Activated CD4-positive, alpha-beta T cell treated with anti-CD3 and anti-CD28 coated beads, Interleukin-2, amount 50 U/mL, for 48 hours (primary cell): ENCODE data around the gene HOXC11.
A peak's percentile ranks its signal among the peaks of the same experiment; 100 is the strongest.

Experiments
- DNase-seq, 2 experiments: peaks; one replicate each; pipeline ENCODE4 v3.0.0-alpha.2; 2020

HOXC11 gene

DNA sequence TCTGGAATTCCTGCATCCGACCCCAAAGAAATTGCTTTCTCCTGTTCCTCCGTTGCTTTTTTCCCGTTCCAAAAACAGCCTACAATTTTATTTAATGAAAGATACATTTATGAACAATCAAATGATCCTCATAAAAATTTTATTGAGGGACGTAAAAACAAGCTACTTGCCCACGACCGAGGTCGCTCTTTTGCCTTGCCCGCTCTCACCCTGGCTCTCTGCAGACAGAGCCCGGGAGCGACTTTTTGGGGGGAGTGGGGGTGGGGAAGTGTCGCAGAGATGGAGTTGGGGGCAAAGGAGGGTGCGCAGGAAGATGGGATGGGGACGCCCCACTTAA is 25.9 kb downstream of the HOXC11 start:
- DNase-seq, result no peak

DNA sequence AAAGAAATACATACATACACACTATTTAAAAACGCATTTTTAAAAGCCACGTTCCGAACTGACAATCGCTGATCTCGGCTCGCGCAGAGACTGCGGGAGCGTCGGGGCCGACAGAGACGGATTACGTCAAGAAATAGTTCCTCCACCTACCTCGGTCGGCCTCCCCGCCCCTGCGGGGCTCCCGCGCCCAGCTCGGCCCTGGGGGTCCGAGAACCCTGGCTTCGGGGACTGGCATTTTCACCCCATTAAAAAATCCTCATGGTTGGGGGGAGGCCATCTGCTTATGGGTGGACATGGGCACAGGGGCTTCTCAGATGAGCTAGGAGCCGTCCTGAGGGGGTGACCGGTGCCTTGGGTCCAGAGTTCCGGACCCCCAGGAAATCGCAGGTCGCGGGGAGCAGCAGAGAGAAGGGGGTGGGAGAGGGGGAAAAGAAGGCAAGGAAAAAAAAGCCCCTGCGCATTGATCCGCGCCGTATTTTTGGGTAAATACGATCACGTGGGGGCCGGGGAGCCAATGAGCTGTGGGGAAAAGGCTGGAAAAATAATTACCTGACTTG is 26.7 kb downstream of the HOXC11 start:
- DNase-seq, result peak in 1 of 2 experiments; percentile 47

DNA sequence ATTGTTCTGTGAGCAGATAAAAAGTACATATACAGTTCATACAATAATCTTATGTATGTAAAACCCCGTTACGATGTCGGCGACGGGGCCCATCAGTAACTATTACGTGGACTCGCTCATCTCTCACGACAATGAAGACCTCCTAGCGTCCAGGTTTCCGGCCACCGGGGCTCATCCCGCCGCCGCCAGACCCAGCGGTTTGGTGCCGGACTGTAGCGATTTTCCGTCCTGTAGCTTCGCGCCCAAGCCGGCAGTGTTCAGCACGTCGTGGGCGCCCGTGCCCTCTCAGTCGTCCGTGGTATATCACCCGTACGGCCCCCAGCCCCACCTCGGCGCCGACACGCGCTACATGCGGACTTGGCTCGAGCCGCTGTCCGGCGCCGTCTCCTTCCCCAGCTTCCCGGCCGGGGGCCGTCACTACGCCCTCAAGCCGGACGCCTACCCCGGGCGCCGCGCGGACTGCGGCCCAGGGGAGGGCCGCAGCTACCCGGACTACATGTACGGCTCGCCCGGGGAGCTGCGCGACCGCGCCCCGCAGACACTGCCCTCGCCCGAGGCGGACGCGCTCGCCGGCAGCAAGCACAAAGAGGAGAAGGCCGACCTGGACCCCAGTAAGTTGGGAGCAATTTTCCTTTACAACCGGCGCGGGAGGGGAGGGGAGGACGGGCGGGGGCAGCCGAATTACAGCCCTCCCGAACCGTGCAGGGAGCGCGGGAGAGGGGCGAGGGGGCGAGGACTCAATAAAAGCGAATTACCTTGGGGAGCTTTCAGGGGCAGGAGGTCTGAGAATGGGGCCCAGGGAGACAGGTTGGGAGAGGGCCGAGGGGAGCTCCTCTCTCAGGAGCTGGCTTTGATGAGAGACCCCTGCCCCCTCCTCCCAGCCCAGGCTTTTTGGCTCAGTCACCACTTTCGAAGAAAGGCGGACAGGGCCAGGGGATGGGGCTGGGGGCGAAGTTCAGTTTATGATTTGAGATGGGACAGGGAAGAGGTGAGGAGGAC is 27.5 kb downstream of the HOXC11 start, which contains the start of gene HOXC9:
Gene HOXC9, plus strand, starts transcription at position 46 of the 999 bp plus-strand sequence. Its CDS starts 28 bp downstream, at position 74.
- no peak for DNase-seq

DNA sequence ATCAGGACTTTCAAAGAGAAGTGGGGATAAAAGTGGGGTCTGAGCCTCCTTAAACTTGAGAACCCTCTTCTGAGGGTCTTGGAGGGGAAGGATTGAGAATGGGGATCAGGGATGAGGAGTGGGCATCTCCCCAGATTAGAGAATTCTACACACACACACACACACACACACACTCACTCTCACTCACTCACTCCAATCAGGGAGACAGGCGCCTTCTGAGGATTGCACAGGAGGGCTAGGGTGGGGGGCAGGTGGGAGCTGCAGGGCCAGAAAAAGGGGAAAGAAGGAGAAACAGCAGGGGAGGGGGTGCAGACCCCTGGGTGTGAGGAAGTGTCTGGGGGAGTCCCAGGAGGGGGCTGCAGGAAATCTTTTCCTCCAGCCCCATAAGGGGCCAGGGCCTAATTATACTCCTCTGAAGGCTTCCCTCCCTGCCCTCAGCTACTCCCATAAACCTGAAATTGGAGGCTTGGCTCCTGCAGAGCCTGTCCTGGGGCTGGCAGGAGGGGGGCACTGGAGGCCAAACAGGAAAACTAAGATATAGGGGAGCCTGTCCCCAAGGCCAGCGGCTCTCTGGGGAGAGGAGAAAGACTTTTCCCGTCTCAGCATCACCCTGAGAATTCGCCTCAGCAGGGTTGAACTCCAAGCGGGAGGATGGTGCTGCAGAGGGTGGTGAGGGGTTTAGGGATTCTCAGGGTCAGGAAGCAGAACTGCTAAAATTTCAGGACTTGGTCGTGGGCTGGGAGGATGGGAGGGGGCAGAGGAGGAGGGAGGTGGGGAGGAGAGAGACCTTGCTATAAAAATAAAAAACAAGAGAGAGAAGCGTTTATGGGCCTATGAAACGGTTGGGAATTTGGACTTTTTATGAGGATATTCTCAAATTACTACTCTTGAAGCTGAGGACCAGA is 28.6 kb downstream of the HOXC11 start:
- no peak for DNase-seq

DNA sequence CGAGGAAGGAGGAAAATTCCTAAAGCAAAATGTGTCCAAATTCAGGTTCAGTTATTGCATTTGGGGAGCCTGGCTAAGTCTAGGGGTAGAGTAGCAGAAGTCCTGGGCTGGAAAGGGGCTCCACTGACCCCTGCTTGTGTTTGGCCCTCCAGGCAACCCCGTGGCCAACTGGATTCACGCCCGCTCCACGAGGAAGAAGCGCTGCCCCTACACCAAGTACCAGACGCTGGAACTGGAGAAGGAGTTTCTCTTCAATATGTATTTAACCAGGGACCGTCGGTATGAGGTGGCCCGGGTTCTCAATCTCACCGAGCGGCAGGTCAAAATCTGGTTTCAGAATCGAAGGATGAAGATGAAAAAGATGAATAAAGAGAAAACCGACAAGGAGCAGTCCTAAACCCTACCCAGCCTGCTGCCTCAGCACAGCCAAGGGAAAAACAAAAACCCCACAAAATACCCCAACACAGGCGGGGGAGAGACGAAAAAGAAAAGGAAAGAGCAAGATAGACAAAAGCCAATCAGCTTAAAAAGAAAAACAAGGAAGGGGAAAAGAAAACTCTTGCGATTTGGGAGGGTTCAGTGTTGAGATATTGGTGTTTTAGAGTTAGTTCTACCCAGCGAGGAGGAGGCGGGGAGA is 29.5 kb downstream of the HOXC11 start:
- no peak for DNase-seq

DNA sequence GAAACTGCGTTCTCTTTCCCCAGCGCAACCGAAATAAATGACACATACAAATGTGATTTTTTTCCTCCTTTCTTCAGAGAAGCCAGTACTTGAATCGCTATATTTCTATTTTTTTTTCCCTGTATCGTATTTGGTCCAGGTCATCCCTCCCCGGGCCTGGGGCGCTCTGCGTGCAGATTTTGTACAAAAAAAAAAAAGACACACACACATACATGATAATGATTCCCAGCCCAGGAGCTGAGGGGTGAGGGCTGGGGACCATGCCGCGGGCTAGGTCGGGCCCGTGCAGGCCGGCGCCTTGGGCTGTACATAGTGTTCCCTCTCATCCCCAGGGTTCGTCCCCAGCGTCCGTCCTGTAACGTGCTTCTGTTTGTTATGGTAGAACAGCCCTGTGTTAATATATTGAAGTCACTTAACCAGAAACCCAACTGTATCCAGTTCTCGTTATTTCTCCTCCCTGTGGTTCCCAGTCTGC is 30.0 kb downstream of the HOXC11 start:
- no peak for DNase-seq

DNA sequence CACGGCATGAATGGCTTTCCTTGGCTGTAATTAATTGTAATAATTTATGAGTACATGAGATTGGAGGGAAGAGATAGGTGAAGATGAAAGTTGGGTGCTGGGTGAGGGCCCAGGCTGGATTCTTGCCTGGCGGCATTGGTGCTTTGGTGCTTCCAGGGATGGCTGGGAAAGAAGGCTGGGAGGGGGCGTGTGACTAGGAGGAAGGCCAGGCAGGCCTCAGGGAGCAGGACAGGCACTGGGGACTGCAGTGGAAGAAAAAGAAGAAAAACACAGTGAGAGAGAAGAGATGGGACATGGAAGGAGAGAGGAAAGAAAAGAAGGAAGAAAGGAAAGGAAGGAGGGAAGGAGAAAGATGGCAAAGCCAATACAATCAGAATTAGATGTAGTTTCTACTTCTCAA is 30.7 kb downstream of the HOXC11 start:
- no peak for DNase-seq

DNA sequence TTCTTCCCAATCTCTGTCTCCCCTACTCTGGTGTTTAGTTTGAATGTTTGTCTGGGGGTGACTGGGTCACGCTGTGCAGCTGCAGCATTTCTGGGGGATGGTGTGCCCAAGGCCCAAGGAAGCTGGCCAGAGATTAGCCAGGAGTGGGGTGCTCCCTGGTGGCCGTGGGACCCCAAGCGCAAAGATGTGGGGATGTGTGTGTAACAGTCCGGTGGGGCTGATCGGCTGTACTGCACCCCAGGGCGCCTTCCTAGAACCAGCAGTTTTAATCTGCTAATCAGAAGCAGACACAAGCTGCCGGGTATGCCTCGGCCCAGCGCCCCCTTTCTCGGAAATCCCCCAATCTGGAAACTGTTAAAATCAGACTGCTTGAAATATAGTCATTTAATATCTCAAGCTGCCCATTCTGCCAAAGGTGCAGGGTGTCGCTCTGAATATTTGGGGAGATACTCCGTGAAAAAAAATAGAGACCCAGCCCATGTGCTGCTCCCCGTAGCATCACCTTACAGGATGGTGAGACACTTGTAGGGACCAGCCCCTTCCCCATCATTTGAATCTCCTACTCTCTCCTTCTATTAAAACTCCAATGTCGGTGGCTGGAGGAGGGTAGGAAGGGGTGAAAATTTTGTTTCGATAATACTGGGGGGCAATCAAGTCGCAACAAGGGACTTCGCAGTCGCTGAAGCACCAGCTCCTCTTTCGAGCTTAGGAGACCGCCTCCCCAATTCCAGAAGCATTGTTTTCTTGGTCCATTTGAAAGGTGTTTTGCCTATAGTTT is 31.3 kb downstream of the HOXC11 start:
- no peak for DNase-seq

DNA sequence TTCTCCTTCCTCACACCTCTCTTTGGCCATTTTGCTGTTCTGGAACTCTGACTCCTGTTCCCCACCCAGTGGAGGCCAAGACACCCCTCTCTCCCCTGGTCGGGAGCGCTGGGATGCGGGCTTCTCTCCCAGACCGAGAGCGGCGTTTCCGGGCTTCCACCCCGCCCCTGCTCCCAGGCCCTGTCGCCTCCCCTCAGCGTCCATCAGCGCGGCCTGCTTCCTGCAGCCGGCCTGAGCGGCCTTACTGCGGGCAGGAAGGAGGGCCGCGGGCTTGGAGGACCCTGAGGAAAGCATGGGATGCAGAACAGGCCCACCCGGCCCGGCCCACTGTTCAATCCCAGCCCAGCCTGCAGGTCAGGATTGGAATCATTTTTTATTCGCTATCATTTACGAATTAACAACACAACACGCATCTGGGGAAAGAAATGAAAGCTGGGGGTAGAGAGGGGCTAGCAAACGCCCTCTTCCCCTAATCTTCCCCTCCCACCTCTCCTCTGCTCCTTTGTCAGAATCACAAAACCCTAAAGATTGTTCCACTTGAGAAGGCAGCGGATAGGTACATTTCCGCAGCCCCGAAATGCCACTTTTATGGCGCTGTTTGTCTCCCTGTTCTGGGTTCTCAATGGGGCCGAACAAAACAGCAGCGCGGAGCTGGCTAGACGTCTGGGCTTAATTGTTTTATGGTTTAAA is 32.1 kb downstream of the HOXC11 start:
- no peak for DNase-seq

DNA sequence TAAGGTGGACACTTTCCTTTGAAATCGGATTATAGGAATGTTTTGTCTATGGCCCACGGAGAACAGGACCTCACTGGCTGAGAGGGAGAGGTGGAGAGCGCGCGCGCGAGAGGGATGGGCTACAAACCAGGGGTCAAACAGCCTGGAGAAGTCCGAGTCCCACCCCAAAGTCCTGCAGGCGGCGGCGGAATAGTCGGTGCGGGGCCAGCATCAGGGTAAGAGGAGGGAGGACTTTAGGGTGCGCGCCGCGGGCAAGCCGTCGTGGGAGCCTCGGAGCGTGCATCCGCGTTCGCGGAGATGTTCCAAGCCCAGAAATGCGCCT is 32.6 kb downstream of the HOXC11 start:
- DNase-seq, result no peak

DNA sequence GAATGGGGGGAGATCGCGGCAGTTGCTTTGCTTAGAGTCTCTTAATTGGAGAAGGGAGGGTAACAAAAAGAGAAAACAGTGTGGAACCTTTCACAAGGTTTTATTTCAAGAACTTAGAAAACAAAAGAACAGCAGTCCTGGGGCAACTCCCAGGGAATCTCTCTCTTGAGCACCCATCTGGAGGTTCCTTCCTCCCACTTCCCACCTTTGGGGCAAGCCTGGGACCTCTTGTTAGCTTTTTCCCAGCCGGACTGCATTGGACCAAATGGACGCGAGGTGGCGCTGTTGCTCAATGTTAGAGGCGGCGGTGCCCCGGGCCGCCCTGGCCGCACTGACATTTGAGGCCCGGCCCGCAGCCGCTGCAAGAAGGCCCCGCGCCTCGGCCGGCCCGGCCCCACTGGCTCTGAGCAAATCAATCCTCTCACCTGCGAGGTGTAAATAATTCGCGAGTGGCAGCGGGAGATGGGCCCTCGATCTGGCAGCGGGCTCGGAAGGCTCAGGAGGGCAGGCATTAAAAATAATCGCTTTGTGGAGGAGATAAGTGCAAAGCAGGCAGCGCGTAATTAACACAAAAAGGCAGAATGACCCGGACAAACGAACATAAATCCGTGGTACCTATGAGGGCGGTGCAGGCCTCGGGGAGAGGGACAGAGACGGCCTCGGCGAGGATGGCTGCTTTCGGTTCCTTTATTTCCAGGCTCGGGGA is 33.1 kb downstream of the HOXC11 start:
- peak; percentile 90 to 91 for DNase-seq

DNA sequence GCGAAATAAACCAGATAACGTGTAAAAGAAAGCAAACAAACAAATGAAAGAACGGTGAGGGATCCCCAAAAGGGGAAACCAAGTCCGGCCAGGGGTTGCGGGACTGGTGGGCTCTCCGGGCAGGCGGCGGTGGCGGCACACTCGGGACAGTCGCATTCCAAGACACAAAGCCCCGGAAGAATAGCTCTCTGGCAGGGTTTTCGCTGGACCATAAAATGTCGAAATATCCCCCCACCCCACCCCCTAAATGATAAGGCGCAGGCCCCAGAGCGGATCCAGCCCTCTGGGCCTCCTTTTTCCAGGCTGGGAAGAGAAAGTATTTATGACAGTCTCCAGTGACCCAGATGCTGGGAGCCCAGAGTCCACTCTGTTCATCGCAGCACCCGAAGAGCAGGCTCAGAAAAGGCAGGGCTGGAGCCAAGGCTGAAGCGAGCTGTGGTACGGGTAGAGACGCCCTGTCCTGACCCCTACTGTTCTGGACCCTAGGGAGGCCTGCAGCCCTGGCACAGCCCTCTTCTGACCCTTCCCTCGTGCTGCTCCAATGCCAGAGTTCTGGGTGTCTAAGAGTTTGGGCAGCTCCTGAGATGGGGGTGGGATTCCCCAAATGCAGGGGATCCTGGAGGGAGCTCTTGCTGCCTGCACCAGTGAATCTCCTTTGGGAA is 33.8 kb downstream of the HOXC11 start:
- no peak for DNase-seq

DNA sequence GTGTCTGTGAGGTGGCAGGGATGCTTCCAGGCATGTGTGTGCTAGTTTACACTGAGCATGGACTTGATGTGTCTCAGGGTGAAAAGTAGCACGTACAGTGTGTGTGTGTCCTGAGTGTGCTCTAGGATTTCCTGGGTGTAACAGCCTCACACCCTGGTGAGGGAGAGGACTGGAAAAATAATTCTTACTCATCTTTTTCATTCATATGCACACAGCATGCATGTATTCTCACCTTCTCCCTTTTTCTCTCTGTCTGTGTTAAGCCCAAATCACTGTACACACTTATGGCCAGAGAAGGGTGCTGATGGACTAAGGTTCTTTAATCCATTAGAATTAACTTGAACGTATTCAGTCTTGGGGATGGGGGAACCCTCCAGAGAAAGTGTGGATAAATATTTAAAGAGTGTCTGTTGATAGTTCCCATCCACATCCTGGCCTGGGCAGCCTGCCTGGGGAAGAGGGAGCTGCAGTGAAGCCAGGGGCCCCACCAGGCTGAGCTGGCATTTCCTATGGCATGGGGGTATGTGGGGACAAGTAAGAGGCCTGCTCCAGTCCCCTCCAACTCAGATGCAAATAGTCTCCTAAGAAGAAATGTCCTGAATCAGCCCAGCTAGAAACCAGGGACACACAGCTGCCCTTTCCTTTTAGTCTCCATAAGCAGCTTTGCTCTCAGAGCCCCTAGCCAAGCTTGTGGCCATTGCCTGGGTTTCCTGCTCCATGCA is 34.8 kb downstream of the HOXC11 start:
- DNase-seq, result no peak

DNA sequence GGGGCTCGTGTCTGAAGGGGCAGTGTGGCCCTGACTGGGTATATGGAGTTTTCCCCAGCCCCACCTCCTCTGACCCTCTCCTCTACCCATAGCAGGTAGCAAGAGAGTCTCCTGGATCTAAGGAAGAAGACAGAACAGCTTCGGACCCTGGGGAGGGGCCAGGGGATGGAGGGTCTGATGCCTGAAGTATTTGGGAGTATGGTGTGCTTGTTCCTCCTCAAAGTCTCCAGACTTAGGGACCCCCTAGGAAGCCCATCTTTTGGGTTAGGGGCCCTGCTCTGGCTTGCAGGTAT is 35.3 kb downstream of the HOXC11 start:
- DNase-seq, result no peak

DNA sequence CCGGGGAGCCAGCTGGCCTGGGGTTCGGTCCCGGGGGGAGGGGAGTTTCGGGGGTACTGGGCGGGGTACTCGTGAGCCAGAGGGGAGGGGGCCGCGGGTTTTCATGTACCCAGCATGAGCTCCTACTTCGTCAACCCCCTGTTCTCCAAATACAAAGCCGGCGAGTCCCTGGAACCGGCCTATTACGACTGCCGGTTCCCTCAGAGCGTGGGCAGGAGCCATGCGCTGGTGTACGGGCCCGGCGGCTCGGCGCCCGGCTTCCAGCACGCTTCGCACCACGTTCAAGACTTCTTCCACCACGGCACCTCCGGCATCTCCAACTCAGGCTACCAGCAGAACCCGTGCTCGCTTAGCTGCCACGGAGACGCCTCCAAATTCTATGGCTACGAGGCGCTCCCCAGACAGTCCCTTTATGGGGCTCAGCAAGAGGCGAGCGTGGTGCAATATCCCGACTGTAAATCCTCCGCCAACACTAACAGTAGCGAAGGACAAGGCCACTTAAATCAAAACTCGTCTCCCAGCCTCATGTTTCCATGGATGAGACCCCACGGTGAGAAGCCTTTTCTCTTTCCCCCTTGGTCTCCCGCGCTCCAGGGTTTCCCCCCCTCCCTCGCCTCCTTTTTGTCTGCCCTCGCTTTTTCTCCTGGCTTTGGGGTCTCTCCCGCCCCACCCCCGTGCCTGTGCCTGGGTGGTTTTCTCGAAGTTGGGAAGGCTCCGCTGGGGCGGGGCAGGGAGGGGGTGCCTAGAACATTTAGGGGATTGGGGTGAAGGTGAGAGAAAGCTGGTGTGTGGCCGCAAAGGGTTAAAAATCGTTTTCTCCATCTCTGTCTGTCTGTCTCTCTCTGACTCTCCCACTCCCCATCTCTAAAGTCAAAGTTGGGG is 36.5 kb downstream of the HOXC11 start:
- no peak for DNase-seq

DNA sequence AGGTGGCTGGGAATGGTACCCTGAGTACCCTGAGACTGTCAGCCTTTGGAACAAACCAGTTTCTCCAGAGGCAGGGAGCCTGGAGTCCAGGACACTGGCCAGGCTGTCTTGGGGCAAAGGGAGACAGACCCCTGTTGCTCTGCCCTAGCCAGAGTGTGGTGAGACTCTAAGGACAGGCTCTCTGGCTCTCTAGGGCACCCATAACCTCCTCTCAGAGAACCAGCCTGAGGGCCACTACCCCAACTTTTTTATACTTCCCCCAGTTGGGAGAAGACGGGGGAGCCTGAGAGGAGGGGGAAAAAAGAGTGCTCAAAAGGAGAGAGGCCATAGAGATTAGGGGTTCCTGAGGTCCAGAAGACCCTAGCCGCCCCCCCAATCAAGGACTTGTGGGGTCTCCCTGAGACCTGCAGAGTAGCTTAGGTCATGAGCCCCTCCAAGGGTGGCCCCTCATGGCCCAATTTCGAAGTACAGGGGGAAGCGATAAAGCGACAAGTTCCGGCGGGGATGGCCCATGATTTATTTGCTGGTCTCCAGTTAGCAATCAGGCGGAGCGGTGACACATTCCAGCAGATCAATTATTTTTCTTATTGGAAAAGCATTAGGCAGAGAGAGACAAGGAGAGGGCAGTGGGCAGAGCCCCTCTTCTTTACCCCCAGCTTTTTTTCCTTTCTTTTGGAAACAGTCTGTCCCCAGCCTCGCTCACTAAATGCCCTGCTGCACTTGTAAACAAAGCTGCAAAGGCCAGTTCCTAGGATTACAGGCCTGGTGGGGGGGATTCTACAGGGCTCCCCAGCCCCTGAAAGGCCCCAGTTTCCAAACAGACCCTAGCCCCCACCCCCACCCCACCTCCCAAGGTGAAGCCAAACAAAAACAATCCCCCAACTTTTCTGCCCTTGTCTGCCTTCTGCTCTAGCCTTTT is 37.4 kb downstream of the HOXC11 start:
- DNase-seq, result no peak

DNA sequence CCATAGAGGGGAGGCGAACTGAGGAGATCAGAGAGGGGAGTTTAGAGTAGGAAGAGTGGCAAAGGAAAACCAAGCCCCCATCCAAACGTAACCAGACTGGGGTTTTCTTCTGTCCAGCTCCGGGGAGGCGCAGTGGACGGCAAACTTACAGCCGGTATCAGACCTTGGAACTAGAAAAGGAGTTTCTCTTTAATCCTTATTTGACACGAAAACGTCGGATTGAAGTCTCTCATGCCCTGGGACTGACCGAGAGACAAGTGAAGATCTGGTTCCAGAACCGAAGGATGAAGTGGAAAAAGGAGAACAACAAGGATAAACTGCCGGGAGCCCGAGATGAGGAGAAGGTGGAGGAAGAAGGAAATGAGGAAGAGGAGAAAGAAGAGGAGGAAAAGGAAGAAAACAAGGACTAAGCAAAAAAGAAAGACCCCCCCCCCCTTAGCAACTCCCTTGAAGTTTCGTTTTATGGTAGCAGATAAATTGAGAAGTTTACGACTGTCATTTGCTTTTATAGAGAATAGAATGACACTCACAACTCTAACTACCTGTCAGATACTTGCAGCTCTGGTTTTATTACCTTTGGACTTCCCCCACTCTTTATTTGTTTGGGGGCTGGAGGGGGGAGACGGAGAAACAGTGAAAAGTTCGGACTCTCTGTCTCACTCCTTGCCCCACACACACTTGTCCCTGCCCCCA is 38.2 kb downstream of the HOXC11 start:
- DNase-seq, result no peak
